Left hindlimb (tissue), 1 donor: ENCODE measurements around the gene GRAMD4.

Source experiments
- DNase-seq: peaks from one replicate; pipeline ENCODE4 v3.0.0-alpha.2; 2018

Gene GRAMD4

GRCh38 chr22:46657996-46658947 is 38.1 kb downstream of the GRAMD4 start:
- no peak for DNase-seq

GRCh38 chr22:46659059-46659790 is 39.0 kb downstream of the GRAMD4 start:
- DNase-seq, result no peak

- no peak for DNase-seq
Observed at GRCh38 chr22:46659791-46660186, 39.6 kb downstream of the GRAMD4 start.

GRCh38 chr22:46660604-46661201 is 40.5 kb downstream of the GRAMD4 start:
- DNase-seq, result no peak

- no peak for DNase-seq
Observed at GRCh38 chr22:46661221-46661851, 41.1 kb downstream of the GRAMD4 start.

- no peak for DNase-seq
Observed at GRCh38 chr22:46662226-46662625, 42.0 kb downstream of the GRAMD4 start.

GRCh38 chr22:46663001-46663400 is 42.8 kb downstream of the GRAMD4 start:
- DNase-seq, result no peak

- DNase-seq, result no peak
Observed at GRCh38 chr22:46663436-46664100, 43.4 kb downstream of the GRAMD4 start.

- no peak for DNase-seq
Observed at GRCh38 chr22:46664301-46664855, 44.2 kb downstream of the GRAMD4 start.

GRCh38 chr22:46665151-46665695 is 45.0 kb downstream of the GRAMD4 start:
- no peak for DNase-seq

GRCh38 chr22:46665751-46666280 is 45.6 kb downstream of the GRAMD4 start:
- DNase-seq, result no peak

GRCh38 chr22:46666577-46667244 is 46.5 kb downstream of the GRAMD4 start:
- DNase-seq, result no peak

GRCh38 chr22:46667245-46667623 is 47.0 kb downstream of the GRAMD4 start:
- no peak for DNase-seq

GRCh38 chr22:46668116-46668515 is 47.9 kb downstream of the GRAMD4 start:
- no peak for DNase-seq

- DNase-seq, result no peak
Observed at GRCh38 chr22:46669201-46669600, 49.0 kb downstream of the GRAMD4 start.

- DNase-seq, result no peak
Observed at GRCh38 chr22:46671824-46672432, 51.7 kb downstream of the GRAMD4 start.

GRCh38 chr22:46672731-46673130 is 52.5 kb downstream of the GRAMD4 start:
- no peak for DNase-seq

- DNase-seq, result no peak
Observed at GRCh38 chr22:46673205-46673604, 53.0 kb downstream of the GRAMD4 start.

GRCh38 chr22:46673662-46674236 is 53.6 kb downstream of the GRAMD4 start:
- DNase-seq, result no peak

- peak; percentile 71 for DNase-seq
Observed at GRCh38 chr22:46674367-46674781, 54.2 kb downstream of the GRAMD4 start.
